ENCODE results near the gene C9orf50. TPM values are rescaled to one million over a fixed set of nuclear protein-coding genes. Genes with fewer than 3 reads are reported as not detected.

C9orf50 gene
- polyA plus RNA-seq, 1 experiment: 0.20 TPM

DNA sequence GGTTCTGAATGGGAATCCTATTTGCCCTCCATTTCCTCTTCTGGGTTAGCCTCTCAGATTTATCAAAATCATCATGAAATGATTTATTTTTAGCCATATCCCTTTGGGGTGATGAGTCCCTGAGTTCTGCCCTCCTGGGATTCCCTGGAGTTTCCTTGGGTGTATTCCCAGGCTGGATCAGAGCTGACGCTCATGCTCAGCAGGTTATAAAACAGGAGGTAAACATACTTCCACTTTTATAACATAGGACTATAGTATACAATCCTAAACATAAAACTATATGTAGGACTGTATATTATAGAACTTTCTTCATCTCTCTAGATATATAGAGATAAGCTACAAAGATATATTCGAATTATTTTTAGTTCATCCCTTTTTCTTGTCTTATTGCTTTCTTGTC, 40.1 kb upstream of the C9orf50 start:
- CTCF ChIA-PET: interaction anchor here (2.9 kb wide), 1 partner anchor 9 kb away, joined by 9 read pairs; no protein-coding TSS in a partner anchor
- DNase-seq (ENCODE audit: low read depth): no peak
- Histone ChIP-seq H3K36me3 (ENCODE audit: control insufficient read depth, insufficient read depth, low read length) (no peaks in the 10 kb centered on the region), H3K27me3 (ENCODE audit: control insufficient read depth, insufficient read depth, low read length) (no peaks in the 10 kb centered on the region), H3K4me3 (ENCODE audit: low read depth, low read length) (no peak overlapping the region)
- POLR2A ChIA-PET: interaction anchor here (0.6 kb wide), 1 partner anchor 77 kb away, joined by 4 read pairs; no protein-coding TSS in a partner anchor
- TF ChIP-seq, protein P1, sequence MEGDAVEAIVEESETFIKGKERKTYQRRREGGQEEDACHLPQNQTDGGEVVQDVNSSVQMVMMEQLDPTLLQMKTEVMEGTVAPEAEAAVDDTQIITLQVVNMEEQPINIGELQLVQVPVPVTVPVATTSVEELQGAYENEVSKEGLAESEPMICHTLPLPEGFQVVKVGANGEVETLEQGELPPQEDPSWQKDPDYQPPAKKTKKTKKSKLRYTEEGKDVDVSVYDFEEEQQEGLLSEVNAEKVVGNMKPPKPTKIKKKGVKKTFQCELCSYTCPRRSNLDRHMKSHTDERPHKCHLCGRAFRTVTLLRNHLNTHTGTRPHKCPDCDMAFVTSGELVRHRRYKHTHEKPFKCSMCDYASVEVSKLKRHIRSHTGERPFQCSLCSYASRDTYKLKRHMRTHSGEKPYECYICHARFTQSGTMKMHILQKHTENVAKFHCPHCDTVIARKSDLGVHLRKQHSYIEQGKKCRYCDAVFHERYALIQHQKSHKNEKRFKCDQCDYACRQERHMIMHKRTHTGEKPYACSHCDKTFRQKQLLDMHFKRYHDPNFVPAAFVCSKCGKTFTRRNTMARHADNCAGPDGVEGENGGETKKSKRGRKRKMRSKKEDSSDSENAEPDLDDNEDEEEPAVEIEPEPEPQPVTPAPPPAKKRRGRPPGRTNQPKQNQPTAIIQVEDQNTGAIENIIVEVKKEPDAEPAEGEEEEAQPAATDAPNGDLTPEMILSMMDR (IDR thresholded peaks at IDR 0.05; ENCODE audit: insufficient read depth, low read depth, low read length): no peak

DNA sequence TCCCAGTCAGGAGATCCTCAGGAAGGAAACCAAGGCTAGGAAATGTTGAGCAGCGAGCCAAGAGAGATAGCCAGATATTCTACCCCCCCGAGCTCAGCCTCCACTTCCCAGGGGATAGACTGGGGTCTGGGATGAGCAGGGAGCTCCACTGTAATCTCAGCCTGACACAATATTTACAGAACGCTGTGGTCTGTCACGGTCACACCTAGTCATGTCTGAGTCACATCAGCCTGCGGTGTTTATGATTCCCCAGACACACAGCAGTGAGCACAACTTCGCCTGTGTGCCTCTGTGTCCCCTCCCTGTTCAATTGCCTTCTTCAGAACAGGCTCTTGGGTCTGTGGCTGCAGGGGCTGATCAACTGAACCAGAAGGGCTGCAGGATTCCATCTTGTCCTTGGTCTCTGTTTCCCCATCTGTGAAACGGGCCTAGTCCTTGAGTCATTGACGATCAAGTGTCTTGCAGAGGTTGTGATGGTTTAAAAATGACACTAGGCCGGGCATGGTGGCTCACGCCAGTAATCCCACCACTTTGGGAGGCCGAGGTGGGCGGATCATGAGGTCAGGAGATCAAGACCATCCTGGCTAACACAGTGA, 36.0 kb upstream of the C9orf50 start:
- POLR2A ChIA-PET: no interaction called here
- CTCF ChIA-PET: interaction anchor here (0.8 to 1.7 kb wide), 7 partner anchors 10 to 81 kb away, joined by 3 to 7 read pairs (median 5); no protein-coding TSS in a partner anchor
- Histone ChIP-seq H3K27me3 (ENCODE audit: control insufficient read depth, insufficient read depth, low read length) (no peaks in the 10 kb centered on the region; the same call in 1 of the 2 replicates), H3K36me3 (ENCODE audit: control insufficient read depth, insufficient read depth, low read length) (no peaks in the 10 kb centered on the region), H3K4me3 (ENCODE audit: low read depth, low read length) (no peak overlapping the region)
- TF ChIP-seq, protein P1 (IDR thresholded peaks at IDR 0.05; ENCODE audit: insufficient read depth, low read depth, low read length): no peak
- peak; percentile 27 for DNase-seq (ENCODE audit: low read depth)

DNA sequence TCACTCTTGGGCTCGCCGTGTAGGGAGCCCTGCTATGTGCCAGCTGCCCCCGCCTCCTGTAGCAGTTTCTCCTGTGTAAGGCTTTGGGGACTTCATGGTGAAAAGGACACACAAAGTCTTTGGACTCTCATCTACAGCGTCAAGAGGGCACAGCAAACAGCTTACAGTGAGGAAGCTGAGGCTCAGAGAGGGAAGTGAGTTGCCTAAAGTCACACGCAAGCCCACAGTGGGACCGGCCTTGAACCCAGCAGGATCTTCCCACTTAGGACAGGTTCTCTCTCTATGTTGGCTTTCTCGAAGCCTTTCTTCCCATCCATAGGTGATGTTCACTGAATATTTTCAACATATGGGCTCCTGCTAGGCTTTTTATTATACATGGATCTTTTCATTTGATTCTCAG, 34.8 kb upstream of the C9orf50 start:
- Histone ChIP-seq H3K27me3 (ENCODE audit: control insufficient read depth, insufficient read depth, low read length) (no peaks in the 10 kb centered on the region; the same call in 1 of the 2 replicates), H3K36me3 (ENCODE audit: control insufficient read depth, insufficient read depth, low read length) (no peaks in the 10 kb centered on the region), H3K4me3 (ENCODE audit: low read depth, low read length) (no peak overlapping the region)
- ChIA-PET CTCF (interaction anchor here (0.8 to 1.3 kb wide), 5 partner anchors 12 to 122 kb away, joined by 3 to 7 read pairs (median 3); no protein-coding TSS in a partner anchor), POLR2A (no interaction called here)
- DNase-seq (ENCODE audit: low read depth): no peak
- TF ChIP-seq, protein P1 (IDR thresholded peaks at IDR 0.05; ENCODE audit: insufficient read depth, low read depth, low read length): no peak

DNA sequence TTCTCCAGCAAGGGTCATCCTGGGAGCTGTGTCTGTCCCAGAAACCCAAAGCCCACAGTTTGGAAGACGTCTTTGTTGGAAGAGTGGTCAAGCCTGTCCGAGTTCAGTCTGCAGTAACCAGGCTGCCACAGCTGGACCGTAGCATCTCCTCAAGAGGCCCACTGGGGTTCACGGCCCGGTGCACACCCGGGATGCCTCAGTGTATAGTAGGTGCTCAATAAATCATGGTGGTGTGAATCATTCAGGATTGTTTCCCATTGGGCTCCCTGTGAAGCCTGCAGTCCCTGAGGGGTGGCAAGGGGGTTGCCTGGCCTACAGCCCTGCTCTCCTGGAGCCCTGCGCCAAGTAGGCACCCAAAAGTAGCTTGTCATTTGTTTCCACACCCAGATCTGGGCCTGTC, 34.3 kb upstream of the C9orf50 start:
- Histone ChIP-seq H3K4me3 (ENCODE audit: low read depth, low read length) (no peak overlapping the region), H3K27me3 (ENCODE audit: control insufficient read depth, insufficient read depth, low read length) (no peaks in the 10 kb centered on the region; the same call in 1 of the 2 replicates), H3K36me3 (ENCODE audit: control insufficient read depth, insufficient read depth, low read length) (no peaks in the 10 kb centered on the region)
- POLR2A ChIA-PET: no interaction called here
- CTCF ChIA-PET: interaction anchor here (1.1 to 1.3 kb wide), 3 partner anchors 13 to 122 kb away, joined by 3 to 7 read pairs (median 3); no protein-coding TSS in a partner anchor
- DNase-seq (ENCODE audit: low read depth): no peak
- TF ChIP-seq, protein P1 (IDR thresholded peaks at IDR 0.05; ENCODE audit: insufficient read depth, low read depth, low read length): no peak

DNA sequence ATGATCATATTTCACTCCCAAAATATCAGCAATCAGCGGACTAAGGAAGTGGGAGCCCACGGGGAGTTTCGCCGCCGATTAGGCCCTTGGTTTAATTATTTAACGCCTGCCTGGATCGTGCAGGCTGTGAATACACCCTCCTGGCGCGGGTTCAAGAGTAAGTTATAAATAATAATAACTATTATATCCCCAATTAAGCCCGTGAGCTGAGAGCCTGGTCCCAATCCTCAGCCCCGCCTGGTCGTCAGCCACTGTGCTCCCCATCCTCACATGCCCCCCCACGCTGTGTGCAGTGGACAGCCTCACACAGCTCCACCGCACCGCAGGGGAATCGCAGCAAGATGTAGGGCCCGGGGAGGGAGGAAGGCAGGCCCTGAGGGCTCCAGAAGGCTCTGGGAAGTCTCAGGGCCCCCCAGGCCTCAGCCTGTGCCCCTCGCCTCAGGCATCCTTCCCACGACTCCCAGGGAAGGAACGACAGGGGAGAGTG, 33.7 kb upstream of the C9orf50 start:
- no peak overlapping the region for H3K4me3 ChIP-seq (ENCODE audit: low read depth, low read length)
- no peaks in the 10 kb centered on the region; the same call in 1 of the 2 replicates for H3K27me3 ChIP-seq (ENCODE audit: control insufficient read depth, insufficient read depth, low read length)
- TF ChIP-seq, protein P1 (IDR thresholded peaks at IDR 0.05; ENCODE audit: insufficient read depth, low read depth, low read length): no peak
- H3K36me3 ChIP-seq (ENCODE audit: control insufficient read depth, insufficient read depth, low read length): no peaks in the 10 kb centered on the region
- POLR2A ChIA-PET: no interaction called here
- no peak for DNase-seq (ENCODE audit: low read depth)
- CTCF ChIA-PET: interaction anchor here (1.1 to 1.2 kb wide), 2 partner anchors 12 to 123 kb away, joined by 3 read pairs; no protein-coding TSS in a partner anchor

Data from BJ (cell line).